ENCODE data around the gene NUDT17. TPM values are rescaled to one million over a fixed set of nuclear protein-coding genes. Genes with fewer than 3 reads are reported as not detected.

NUDT17 gene
- total and polyA plus RNA-seq, 2 of the 4 experiments (the other 2 are of a cell fraction) = 2.3 to 2.8 TPM

DNA sequence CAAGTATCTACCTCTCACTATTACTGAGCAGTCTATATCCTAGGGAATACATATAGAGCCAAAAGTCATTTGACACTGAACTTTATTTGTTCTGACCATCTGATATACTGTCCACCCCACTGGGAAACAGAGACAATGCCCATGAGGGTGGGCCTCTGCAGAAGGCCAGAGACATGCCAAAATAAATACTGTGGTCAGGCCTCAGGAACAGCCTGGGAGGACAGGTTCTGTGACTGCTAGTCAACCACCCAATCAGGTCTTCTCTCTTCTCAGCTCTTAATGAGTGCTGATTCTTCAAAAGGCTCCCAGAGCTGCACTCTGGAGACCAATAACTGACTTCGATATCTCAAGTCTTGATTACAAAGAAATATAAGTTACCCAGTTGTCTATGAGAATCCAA, 45.7 kb downstream of the NUDT17 start:
- peak overlapping the region; percentile 4; the same call in 1 of the 2 replicates for H3K27ac ChIP-seq (ENCODE audit: insufficient read depth, low read length)
- H2BK120ac ChIP-seq (ENCODE audit: low read depth, low read length) = peak overlapping the region; percentile 96
- H3K23ac ChIP-seq (ENCODE audit: low read depth, low read length) = peak overlapping the region; percentile 68; the same call in 1 of the 2 replicates
- H3K79me1 ChIP-seq (ENCODE audit: low read depth in 1 of 2, low read length in 2 of 2) = peaks cover 0 to 4% of the 10 kb centered on the region in 2 experiments; a peak in 1 of 4 replicates
- peak overlapping the region; percentile 87 for H3K14ac ChIP-seq (replicated peaks; ENCODE audit: low read depth, low read length)
- dilution Hi-C loops (cut with HindIII; ENCODE audit: low sequenced_read_pairs, unreplicated experiment) (no loop called here), in situ Hi-C loops (cut with MboI; ENCODE audit: low sequenced_read_pairs) (no loop called here), intact Hi-C loops (cut with micrococcal nuclease) (loop anchor here (10.0 kb wide), 1 partner anchor 64 kb away; the partner anchor contains the start of gene LIX1L)
- POLR2A ChIA-PET (ENCODE audit: unreplicated experiment) = no interaction called here
- no peak overlapping the region for H4K5ac ChIP-seq (ENCODE audit: low read depth, low read length)
- TF ChIP-seq MAFK (IDR thresholded peaks at IDR 0.05; ENCODE audit: low read depth, low read length) (no peak), USF2 (IDR thresholded peaks at IDR 0.05; ENCODE audit: low read depth, low read length) (no peak), RCOR1 (IDR thresholded peaks at IDR 0.05; ENCODE audit: insufficient replicate concordance, low read length) (no peak), RFX5 (IDR thresholded peaks at IDR 0.05; ENCODE audit: low read depth, low read length) (no peak), CHD1 (IDR thresholded peaks at IDR 0.05; ENCODE audit: low read depth, low read length) (no peak), CEBPB (IDR thresholded peaks at IDR 0.05; ENCODE audit: low read depth, low read length) (no peak), CTCF (conservative IDR thresholded peaks at IDR 0.05; ENCODE audit: low read depth, low read length) (no peak), POLR2A (IDR thresholded peaks at IDR 0.05; ENCODE audit: low read depth, low read length) (no peak), MAZ (IDR thresholded peaks at IDR 0.05; ENCODE audit: borderline replicate concordance, low read depth, low read length) (no peak), NFE2L2 (IDR thresholded peaks at IDR 0.05; ENCODE audit: low read depth, low read length) (no peak), FOS (IDR thresholded peaks at IDR 0.05; ENCODE audit: low read depth, low read length) (no peak), BHLHE40 (IDR thresholded peaks at IDR 0.05; ENCODE audit: low read depth, low read length) (no peak), RAD21 (IDR thresholded peaks at IDR 0.05; ENCODE audit: low read length) (no peak), SMC3 (IDR thresholded peaks at IDR 0.05; ENCODE audit: low read depth, low read length) (no peak), MXI1 (IDR thresholded peaks at IDR 0.05; ENCODE audit: borderline replicate concordance, low read depth, low read length) (no peak)
- TF ChIP-seq, protein P1, sequence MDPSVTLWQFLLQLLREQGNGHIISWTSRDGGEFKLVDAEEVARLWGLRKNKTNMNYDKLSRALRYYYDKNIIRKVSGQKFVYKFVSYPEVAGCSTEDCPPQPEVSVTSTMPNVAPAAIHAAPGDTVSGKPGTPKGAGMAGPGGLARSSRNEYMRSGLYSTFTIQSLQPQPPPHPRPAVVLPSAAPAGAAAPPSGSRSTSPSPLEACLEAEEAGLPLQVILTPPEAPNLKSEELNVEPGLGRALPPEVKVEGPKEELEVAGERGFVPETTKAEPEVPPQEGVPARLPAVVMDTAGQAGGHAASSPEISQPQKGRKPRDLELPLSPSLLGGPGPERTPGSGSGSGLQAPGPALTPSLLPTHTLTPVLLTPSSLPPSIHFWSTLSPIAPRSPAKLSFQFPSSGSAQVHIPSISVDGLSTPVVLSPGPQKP (IDR thresholded peaks at IDR 0.05; ENCODE audit: borderline replicate concordance, low read depth, low read length) = no peak
- no peak overlapping the region for H3K4me2 ChIP-seq (ENCODE audit: low read depth, low read length)
- no peaks in the 10 kb centered on the region for H3K27me3 ChIP-seq (ENCODE audit: control insufficient read depth, insufficient read depth, low read length)
- peak overlapping the region; percentile 81; the same call in 1 of the 2 replicates for H3K4ac ChIP-seq (ENCODE audit: low read depth, low read length)
- peak overlapping the region; percentile 62 for H2AK9ac ChIP-seq (replicated peaks; ENCODE audit: low read depth, low read length, poor library complexity)
- no peaks in the 10 kb centered on the region for H4K20me1 ChIP-seq (ENCODE audit: insufficient read depth, low read length)
- ATAC-seq (ENCODE audit: low read depth) (no peak), DNase-seq (peak; percentile 17)
- H2BK5ac ChIP-seq (ENCODE audit: low read depth, low read length, poor library complexity, severe bottlenecking) = peak overlapping the region; percentile 88
- H3K4me1 ChIP-seq (ENCODE audit: control insufficient read depth, insufficient read depth, low read length) = peaks cover 12% of the 10 kb centered on the region
- BruUV-seq (replicated peaks) = no TSS peak
- peak overlapping the region; percentile 81; the same call in 2 of the 3 replicates for H2BK15ac ChIP-seq (ENCODE audit: low read depth, low read length)
- H2AK5ac ChIP-seq (ENCODE audit: low read depth, low read length) = 0 out of 2 replicates have a peak overlapping the region, but pooled peaks have one; percentile 65
- peak overlapping the region; percentile 50 to 96 for H4K8ac ChIP-seq (ENCODE audit: low read depth in 2 of 2, low read length in 2 of 2)
- peak overlapping the region; percentile 43; the same call in 1 of the 2 replicates for H4K91ac ChIP-seq (ENCODE audit: insufficient read depth, low read depth, low read length)
- peaks cover 15% of the 10 kb centered on the region for H3K9me1 ChIP-seq (ENCODE audit: insufficient read depth, low read length)
- H3K4me3 ChIP-seq (ENCODE audit: insufficient read depth, low read depth, low read length) = no peak overlapping the region
- 0 out of 2 replicates have a peak overlapping the region, but pooled peaks have one; percentile 77 for H3K56ac ChIP-seq (ENCODE audit: extremely low read depth, insufficient read depth, low read length)
- WGBS, 2 experiments (ENCODE audit: extremely low coverage in 2 of 2, insufficient read length in 1 of 2) = no CpG with 5 or more reads among the region's 1 CpG
- H2AFZ ChIP-seq (replicated peaks; ENCODE audit: low read length, poor library complexity) = peak overlapping the region; percentile 81
- peak overlapping the region; percentile 93 for H2BK20ac ChIP-seq (ENCODE audit: low read depth, low read length)
- CTCF ChIA-PET = interaction anchor here (0.6 to 2.5 kb wide), 24 partner anchors 8 to 145 kb away, joined by 3 to 24 read pairs (median 6); partner anchors contain the start of genes ANKRD34A, ITGA10, LIX1L and PEX11B
- no peak overlapping the region for H3K9ac ChIP-seq (ENCODE audit: low read depth, low read length)
- H3K18ac ChIP-seq (ENCODE audit: low read depth, low read length) = no peak overlapping the region
- no peaks in the 10 kb centered on the region for H3K9me3 ChIP-seq (ENCODE audit: control insufficient read depth, insufficient read depth, low read length)
- H3K36me3 ChIP-seq (ENCODE audit: control insufficient read depth, insufficient read depth, low read length) = no peaks in the 10 kb centered on the region
